ENCODE measurements around the gene SURF2. TPM values are rescaled to one million over a fixed set of nuclear protein-coding genes. Genes with fewer than 3 reads are reported as not detected.
A peak's percentile ranks its signal among the peaks of the same experiment; 100 is the strongest.

The SURF2 gene
- total RNA-seq, 1 experiment from 2014 or later = 103 TPM

GRCh38 chr9:133405508-133406438 is 49.4 kb downstream of the SURF2 start:
- Histone ChIP-seq H3K4me3 (ENCODE audit: low read length) (no peak overlapping the region), H3K27me3 (ENCODE audit: low read length) (no peaks in the 10 kb centered on the region), H3K9me2 (replicated peaks; ENCODE audit: low read length) (no peaks in the 10 kb centered on the region), H3K4me2 (ENCODE audit: low read length) (no peak overlapping the region), H3K79me2 (ENCODE audit: low read length) (no peaks in the 10 kb centered on the region), H3K27ac (ENCODE audit: low read length) (no peak overlapping the region), H4K20me1 (ENCODE audit: low read length) (no peaks in the 10 kb centered on the region), H3K4me1 (ENCODE audit: insufficient read depth, low read length) (no peaks in the 10 kb centered on the region), H3K9ac (ENCODE audit: low read length) (no peak overlapping the region), H3K36me3 (ENCODE audit: low read depth, low read length) (peaks cover 17% of the 10 kb centered on the region; the same call in 1 of the 2 replicates), H3F3A (ENCODE audit: low read length, unreplicated experiment) (no peaks in the 10 kb centered on the region), H2AFZ (ENCODE audit: low read length) (no peak overlapping the region), H3K9me3 (ENCODE audit: low read length) (no peaks in the 10 kb centered on the region)
- DNase-seq (no peak), ATAC-seq (no peak)
- ChIA-PET CTCF (no interaction called here), POLR2A (ENCODE audit: unreplicated experiment) (no interaction called here)
- TF ChIP-seq, protein P1, sequence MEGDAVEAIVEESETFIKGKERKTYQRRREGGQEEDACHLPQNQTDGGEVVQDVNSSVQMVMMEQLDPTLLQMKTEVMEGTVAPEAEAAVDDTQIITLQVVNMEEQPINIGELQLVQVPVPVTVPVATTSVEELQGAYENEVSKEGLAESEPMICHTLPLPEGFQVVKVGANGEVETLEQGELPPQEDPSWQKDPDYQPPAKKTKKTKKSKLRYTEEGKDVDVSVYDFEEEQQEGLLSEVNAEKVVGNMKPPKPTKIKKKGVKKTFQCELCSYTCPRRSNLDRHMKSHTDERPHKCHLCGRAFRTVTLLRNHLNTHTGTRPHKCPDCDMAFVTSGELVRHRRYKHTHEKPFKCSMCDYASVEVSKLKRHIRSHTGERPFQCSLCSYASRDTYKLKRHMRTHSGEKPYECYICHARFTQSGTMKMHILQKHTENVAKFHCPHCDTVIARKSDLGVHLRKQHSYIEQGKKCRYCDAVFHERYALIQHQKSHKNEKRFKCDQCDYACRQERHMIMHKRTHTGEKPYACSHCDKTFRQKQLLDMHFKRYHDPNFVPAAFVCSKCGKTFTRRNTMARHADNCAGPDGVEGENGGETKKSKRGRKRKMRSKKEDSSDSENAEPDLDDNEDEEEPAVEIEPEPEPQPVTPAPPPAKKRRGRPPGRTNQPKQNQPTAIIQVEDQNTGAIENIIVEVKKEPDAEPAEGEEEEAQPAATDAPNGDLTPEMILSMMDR (conservative IDR thresholded peaks at IDR 0.05; ENCODE audit: low read depth, low read length) = no peak
- TF ChIP-seq EZH2 (IDR thresholded peaks at IDR 0.05; ENCODE audit: low read length, unreplicated experiment) = no peak
- TF ChIP-seq EZH2phosphoT487 (IDR thresholded peaks at IDR 0.05; ENCODE audit: borderline replicate concordance, low read length) = no peak
- intact Hi-C loops (cut with micrococcal nuclease) = loop anchor here (1.0 kb wide), 1 partner anchor 81 kb away; no protein-coding TSS in a partner anchor
- BruUV-seq (replicated peaks) = no TSS peak

GRCh38 chr9:133406480-133407307 is 50.3 kb downstream of the SURF2 start:
- DNase-seq (peak; percentile 48), ATAC-seq (peak; percentile 82)
- H4K20me1 ChIP-seq (ENCODE audit: low read length) = no peaks in the 10 kb centered on the region
- no peaks in the 10 kb centered on the region for H3F3A ChIP-seq (ENCODE audit: low read length, unreplicated experiment)
- peaks cover 17% of the 10 kb centered on the region; the same call in 1 of the 2 replicates for H3K36me3 ChIP-seq (ENCODE audit: low read depth, low read length)
- H3K9ac ChIP-seq (ENCODE audit: low read length) = no peak overlapping the region
- BruUV-seq (replicated peaks) = no TSS peak
- TF ChIP-seq EZH2 (IDR thresholded peaks at IDR 0.05; ENCODE audit: low read length, unreplicated experiment) = no peak
- no peak for TF ChIP-seq EZH2phosphoT487 (IDR thresholded peaks at IDR 0.05; ENCODE audit: borderline replicate concordance, low read length)
- TF ChIP-seq, protein P1 (conservative IDR thresholded peaks at IDR 0.05; ENCODE audit: low read depth, low read length) = peak; percentile 80
- H2AFZ ChIP-seq (ENCODE audit: low read length) = no peak overlapping the region
- no peaks in the 10 kb centered on the region for H3K27me3 ChIP-seq (ENCODE audit: low read length)
- no peak overlapping the region for H3K4me2 ChIP-seq (ENCODE audit: low read length)
- H3K4me1 ChIP-seq (ENCODE audit: insufficient read depth, low read length) = no peaks in the 10 kb centered on the region
- CTCF ChIA-PET = no interaction called here
- no peak overlapping the region for H3K27ac ChIP-seq (ENCODE audit: low read length)
- H3K9me2 ChIP-seq (replicated peaks; ENCODE audit: low read length) = no peaks in the 10 kb centered on the region
- POLR2A ChIA-PET (ENCODE audit: unreplicated experiment) = no interaction called here
- H3K4me3 ChIP-seq (ENCODE audit: low read length) = no peak overlapping the region
- no peaks in the 10 kb centered on the region for H3K79me2 ChIP-seq (ENCODE audit: low read length)
- intact Hi-C loops (cut with micrococcal nuclease) = loop anchor here (1.0 kb wide), 1 partner anchor 80 kb away; no protein-coding TSS in a partner anchor
- H3K9me3 ChIP-seq (ENCODE audit: low read length) = no peaks in the 10 kb centered on the region
